DMS 273 (cell line): ENCODE results near the gene CASTOR1.
"Not testable (repeated sequence)": the region's sequence is repeated elsewhere in the genome, so short reads cannot be mapped to it uniquely, and the experiment has no call there.

Experiments used
- DNase-seq: peaks from one replicate; lab custom pipeline; 2025; ENCODE audit not compliant: unreplicated experiment; lab: John Stamatoyannopoulos, UW

CASTOR1 gene

DNA sequence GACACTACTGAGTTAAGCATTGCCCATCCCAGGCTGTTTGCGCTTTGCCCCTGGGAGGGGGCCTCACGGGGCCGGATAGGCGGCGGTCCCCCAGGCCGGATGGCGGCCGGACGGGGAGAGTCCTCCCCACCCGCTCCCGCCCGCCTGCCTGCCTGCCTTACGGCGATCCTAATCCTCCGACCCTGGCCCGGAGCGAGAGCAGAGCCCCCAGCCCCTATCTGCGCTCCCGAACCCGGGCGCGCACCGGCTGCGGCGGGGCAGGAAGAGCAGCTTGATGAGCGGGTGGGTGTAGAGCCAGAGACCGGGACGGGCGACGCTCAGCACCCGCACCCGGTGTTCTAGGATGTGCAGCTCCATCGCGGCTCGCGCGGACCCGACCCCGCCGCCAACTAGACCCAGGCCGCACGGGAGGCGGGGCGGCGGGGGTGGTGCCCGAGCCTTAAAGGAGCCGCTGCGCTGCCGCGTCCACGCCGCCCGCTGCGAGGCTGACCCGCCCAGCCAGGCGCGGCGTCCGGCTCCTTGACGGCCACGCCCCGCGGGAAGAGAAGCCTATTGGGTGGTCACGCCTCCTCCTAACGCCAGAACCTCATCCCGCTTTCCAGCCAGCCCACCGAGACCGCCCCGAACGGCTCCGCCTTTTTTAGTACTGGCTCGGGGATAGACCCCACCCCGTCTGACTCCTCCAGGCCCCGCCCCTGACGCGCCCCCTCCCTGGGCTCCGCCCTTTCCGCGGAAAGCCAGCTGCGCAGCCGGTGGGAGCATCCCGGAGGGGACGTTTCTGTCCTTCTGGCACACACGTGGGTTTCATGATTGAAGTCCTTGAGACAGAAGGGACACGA lies at the start of gene CASTOR1:
CASTOR1 (minus strand) TSS at position 365 of the 839 bp plus-strand sequence; CDS start at position 357, 8 bp downstream.
- DNase-seq = peak; percentile 96

DNA sequence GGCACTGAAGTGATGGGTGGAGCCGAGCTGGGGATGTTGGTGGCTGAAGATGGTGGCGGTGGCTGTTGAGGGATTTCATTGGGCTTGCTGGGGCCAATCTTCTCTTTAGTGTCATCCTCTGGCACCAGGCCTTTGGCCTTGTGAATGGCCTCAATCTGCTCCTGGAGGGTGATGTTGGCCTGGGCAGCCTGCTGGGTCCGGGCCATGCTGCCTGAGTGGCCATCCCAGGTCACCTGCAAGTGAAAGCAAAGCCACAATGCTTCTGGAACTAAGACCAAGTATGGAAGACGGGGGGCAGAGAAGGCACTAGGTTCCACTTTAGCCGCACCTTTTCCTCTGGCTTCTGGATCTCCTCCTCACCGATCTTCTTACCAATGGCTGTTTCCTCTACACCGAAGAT lies 49.5 kb upstream of the CASTOR1 start:
- DNase-seq = no peak

DNA sequence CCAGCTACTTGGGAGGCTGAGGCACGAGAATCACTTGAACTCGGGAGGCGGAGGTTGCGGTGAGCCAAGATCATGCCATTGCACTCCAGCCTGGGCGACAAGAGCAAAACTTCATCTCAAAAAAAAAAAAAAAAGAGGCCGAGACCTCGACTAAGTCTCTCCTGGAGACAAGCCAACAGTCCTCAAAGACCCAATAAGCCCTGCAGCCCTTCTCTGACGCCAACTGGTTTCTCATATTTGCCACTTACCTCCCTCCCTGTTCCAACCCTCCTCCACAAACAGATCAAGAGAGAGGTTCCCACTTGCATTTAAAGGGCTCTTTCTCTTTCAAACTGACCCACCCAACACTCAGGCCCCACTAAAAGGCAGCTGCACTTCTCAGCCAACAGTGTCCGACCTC lies 49.0 kb upstream of the CASTOR1 start:
- not testable (repeated sequence) for DNase-seq

DNA sequence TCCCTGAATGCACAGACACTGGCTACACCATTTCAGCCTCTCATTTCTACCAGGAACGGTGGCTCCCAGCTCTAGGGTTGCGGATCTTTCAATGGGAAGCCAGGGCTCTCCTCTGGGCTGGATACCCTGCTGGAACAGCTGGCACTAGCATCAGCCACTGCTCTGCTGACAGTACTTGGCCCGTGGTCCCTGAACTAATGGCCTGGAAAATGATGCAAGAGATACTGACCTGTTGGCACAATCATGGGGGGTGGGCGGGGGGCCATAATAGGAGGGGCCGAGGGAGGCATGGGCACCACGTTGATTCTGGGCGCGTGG lies 48.1 kb upstream of the CASTOR1 start:
- no peak for DNase-seq

DNA sequence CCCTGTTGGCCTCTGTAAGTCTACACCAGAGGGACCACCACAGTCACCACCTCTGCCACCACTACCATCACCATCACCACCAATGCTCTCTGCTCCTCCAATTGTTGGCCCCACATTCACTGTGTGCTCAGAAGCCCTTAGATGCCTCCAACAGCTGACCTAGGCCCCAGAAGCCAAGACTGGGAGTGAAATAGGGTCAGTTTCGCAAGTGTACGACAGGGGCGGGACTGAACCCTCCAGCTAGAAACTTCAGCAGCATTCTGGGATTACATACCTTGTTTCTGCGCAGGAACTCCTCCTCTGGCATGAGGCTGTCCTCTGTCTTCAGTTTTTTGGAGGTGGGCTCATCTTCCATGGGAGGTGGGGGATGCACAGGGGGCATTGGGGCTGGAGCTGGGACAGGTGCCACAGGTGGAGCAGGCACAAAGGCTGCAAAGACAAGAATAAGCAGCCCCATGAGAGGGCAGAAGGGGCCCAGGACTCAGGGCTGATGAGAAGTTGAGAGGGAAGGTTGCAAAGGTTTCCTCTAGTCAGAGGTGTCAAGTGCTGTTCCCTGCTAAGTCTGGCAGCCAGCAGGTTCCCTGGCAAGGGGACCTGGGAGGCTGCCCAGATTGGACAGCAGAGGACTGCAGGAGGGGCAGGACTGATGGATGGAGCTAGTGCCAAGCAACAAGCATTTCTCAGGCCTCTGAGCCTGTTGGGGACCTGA lies 47.6 kb upstream of the CASTOR1 start:
- DNase-seq = no peak

DNA sequence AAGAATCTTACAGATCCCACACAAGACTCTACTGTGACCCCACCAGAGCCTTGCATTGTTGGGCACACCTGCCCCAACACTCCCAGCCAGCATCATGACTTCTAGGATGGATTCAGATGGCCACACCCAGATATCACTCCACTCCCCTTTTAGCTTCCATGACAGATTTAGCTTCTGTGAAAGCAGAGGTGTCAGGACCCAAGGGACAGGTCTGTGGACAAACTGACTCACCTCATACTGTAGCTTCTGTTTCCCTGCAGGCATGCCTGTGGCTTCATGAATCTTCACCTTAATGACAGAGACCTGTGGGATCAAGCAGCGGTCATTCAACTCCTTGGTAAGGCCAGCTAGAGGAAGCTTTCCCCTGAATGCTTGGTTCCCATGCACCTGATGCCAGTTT lies 45.9 kb upstream of the CASTOR1 start:
- no peak for DNase-seq

DNA sequence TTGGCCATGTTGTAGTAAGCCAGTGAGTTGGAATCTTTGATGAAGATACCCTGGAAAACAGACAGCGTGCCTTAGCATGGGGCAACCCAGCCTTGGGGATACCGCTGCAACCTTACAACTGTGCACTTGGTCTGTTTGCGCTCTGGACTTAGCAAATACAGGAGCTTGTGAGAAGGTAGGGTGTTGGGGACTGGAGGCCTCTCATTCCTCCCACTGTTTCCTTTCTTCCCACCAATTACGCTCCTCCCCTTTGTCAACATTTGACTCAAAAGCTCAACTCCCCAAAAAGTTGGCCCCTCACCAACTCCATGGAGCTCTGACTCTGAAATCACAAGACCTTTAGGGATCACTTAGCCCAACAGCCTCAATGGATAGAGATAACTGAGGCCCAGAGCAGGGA lies 45.3 kb upstream of the CASTOR1 start:
- DNase-seq = no peak

DNA sequence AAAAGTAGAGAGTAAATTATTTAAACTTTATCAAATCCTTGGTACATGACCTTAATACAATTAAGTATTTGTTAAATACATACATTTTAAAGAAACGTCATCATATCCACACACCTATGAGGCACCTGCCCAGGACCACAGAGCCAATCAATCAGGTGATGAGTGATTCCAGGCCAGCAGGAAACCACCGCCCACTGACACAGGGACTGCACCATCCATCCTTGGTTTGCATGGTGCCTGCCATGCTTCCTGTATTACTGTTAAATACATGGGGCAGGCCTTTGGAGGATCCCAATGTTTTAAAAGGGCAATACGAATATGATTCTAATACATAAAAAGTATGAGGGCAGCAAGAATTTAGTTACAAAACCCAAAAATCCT lies 44.4 kb upstream of the CASTOR1 start:
- DNase-seq = no peak

DNA sequence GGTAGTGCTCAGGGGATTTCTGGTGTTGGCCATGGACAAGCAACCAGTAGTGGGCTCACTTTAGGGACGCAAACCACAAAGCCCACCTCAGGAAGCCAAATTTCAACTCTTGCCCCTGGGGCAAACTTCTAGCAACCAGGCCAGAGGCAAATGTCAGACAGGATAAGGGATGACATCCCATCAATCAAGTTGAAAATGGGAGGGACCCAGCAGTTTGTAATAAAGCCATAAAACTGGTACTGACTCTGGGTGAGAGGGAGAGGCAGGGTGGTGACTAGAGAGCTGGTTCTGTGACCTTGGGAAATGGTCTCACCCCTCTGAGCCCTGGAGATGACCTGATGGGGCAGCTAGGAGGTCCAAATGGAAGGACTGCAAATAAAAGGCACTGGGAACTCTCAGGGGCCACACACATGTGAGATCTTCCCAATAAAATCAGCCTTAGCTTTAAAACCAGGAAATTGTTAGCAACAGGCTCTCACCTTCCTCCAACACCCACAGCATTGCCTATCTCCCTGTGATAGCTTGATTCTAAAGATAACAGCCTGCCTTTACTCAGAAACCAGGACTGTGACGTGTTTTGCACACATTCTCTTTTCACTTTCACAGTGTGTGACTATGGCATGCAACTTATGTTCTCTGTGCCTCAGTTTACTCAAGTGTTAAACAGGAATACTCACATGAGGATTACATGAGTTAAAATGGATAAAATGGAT lies 43.8 kb upstream of the CASTOR1 start:
- DNase-seq = no peak

DNA sequence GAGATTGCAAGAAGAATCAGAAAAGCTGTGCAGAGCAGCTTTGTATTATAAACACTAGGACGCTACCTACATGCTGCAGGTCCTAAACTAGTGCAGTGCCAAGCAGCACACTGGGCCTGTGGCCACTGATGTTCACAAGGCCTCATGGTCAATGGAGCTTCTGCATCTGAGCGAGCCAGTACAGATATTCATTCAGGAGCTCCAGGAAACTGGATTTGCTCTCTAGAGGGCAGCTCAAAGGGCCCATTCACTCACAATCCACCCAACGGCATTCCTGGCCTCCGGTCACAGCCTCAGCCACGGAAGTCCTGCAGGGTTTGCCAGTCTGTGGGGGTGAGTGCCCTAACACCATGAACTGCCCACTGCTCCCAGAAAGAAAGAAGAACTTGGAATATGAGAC lies 43.2 kb upstream of the CASTOR1 start:
- no peak for DNase-seq

DNA sequence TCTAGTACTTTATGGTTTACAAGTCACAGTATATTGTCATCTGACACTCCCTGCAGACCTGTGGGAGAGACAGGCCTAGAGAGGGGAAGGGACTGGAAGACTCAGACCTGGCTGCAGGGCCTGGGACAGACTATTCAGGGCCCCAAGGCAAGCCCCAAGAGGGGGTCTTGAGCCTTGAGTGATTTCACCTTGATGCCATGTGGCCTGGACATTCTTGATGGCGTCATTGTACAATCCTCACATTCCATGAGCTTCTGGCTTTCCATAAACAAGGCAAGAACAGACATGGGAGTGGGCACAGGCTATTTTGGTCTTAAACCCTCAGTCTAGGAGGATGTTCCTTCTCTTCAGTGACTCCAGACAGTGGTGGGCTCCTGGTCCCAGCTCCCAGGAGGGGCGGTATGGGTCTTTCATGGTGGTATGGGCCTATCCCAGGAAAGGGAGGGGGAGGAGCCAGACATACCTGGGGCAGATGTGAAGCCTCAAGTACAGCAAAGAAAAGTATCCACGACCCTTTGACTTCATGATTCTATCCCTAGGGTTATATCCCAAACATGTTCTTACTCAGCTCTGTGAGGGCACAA lies 39.3 kb upstream of the CASTOR1 start:
- DNase-seq = no peak

DNA sequence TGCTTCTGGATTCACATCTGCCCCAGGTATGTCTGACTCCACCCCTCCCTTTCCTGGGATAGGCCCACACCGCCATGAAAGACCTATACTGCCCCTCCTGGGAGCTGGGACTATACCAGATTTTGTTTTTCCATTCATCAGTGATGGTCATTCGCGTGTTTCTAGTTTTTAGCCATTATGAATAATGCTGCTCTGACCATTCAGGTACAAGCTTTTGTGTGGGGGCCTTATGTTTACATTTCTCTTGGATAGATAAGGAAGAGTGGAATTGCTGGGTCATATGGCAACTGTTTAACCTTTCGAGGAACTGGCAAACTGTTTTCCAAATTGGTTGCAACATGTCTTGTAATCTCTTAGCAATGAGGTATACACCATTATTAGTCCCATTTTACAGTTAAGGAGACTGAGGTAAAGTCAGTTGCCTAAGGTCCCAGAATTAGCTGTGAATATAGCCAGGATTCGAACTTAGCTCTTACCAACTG lies 38.6 kb upstream of the CASTOR1 start:
- peak; percentile 17 for DNase-seq

DNA sequence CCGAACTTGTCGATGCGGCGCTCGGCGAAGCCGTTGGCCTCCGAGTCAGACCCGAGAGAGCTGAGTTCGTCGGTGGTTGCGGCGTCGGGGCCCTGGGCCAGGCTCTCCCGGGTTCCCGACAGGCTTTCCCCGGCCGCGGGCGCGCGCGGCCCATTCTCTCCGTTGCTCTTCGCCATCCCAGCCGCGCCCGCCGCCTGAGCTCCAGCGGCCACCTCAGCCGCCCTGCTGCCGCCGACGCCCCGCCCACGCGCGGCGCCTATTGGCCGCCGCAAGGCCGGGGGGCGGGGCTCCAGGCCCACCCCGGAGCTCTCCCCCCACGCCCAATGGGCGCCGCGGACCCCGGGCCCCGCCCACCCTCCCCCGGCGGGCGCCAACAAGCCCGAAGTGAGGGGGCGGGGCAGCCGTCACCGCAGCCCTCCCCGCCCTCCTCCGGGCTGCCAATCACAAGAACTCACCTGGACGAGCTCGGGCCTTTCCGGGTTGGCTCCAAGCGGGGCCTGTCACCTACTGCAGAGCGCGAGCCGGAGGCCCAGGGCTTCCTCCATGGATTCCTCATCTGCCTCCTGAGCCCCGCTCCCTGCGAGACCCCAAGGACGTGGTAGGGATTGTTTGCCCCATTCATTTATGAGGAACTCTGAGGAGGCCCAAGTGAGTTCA lies 37.5 kb upstream of the CASTOR1 start, which contains the start of gene TBC1D10A:
TBC1D10A (minus strand) TSS at position 236 of the 657 bp plus-strand sequence; CDS start at position 176, 60 bp downstream.
- DNase-seq = peak; percentile 95

DNA sequence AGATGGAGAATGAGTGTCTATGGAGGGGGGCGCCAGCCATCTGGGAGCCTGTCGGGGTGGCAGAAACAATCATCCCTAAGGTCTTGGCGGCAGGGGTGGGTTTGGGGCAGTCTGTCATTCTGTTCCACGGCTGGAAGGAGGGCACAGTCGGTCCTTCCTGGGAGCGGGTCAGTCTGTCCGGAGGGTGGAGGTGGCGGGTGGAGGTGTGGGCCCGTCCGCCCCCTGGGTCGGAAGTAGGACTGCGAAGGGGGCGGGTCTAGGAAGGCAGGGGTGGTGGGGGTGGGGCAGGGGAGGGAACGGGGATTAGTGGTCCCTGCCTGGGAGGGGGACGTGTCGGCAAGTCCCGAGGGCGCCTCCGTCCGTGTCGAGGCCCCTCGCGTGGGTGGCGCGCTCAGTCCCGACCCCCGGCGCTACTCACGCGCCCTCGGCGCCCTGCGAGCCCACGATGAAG lies 37.0 kb upstream of the CASTOR1 start:
- no peak for DNase-seq

DNA sequence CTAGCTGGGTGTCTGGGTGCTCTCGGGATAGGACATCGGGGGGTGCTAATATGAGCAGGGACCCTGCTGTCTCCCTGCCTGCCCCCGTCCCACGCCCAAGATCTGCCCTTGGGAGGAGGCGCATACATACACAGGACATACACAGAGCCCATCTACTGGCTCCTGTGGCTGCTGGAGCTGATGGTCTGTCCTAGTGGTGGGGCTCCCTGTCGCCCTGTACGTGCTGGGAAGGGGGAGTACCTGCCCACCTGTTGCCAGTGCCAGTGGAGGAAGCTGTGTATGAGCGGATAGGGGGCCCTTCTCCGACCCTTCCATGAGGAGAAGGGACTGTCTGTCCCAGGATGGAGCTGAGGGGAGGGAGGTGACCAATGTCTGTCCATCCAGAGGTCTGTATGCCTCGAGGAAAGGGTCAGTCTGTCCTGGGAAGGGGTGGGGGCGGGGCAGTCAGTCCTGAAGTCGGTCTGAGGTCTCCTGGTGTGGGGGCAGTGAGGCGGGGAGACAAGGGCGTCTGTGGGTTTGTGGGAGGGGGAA lies 36.5 kb upstream of the CASTOR1 start:
- no peak for DNase-seq

DNA sequence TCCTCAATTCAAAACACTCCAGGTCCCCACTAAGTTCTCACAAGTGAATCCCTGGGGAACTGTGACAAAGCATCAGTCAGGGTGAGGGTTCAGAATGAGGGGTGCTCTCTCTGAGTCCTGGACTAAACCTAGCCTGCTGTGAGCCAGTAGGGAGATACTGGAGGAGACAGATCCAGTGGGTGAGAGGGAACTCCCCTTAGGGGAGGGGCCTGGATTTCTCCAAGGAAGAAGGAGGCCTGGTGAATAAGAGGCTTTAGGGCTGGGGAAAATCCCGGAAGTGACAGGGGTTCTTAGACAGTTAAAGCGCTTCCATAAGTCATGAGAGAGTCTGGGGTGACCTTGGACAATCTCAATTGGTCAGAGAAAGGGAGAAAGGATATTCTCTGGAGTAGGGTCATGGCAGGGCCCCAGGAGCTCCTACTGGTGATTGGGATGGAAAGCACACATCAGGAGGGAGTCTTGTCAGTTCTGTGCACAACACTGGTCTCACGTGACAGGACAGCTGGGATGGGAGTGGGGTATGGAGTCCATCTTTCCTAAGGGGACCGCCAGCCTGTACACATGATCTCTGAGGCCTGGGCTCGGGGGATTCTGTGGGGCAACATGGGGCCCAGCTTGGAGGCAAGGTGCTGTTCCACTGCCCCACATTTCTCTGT lies 35.9 kb upstream of the CASTOR1 start:
- DNase-seq = peak; percentile 26

DNA sequence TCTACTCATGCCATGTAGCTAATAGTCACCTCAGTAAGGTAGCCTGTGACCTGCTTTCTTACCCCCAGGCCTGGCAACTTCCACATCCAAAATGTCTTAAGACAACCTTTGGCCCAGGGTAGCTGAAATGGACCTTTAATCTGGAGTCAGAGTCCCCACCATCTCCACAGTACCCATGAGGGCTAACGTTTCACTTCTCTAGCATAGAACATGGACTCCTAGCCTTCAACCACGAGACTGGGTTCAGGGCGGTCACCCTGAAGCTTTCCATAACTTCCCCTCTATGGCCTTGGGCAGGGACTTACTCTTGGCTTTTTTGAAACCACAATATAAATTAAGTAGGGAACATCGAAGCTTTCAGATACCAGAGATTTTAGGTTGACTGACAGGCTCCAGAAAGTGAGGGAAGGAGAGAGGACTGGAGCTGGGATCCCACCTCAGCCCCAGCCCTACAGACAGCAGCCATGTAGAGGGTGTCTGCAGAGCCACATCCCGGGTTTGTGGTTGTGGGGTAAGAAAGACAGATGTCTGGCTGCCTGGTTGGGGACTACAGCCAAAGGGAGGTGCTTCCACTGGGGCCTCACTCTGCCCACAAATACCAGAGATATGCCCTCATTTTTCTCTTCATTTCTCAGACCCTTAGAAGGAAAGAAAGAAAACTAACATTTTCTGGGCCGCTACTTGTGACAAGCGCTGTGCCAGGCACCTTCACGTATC lies 34.9 kb upstream of the CASTOR1 start:
- DNase-seq = no peak

DNA sequence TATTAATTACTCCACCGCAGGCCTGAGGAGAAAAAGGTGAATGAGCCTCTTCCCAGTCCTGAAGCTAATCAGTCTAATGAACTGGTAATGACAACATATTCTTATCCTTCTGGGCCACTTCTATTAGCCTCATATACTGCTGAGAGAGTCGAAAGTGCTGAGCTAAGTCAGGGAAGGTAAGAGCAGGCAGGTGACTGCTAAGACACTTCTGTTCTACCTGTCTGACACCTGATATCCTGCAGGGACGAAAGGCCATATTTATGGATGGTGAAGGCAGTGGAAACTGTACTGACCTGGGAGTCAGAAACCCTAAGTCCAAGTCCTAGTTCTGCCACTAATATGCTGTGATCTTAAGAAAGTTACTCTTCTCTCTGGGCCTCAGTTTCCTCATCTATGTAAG lies 33.9 kb upstream of the CASTOR1 start:
- no peak for DNase-seq

DNA sequence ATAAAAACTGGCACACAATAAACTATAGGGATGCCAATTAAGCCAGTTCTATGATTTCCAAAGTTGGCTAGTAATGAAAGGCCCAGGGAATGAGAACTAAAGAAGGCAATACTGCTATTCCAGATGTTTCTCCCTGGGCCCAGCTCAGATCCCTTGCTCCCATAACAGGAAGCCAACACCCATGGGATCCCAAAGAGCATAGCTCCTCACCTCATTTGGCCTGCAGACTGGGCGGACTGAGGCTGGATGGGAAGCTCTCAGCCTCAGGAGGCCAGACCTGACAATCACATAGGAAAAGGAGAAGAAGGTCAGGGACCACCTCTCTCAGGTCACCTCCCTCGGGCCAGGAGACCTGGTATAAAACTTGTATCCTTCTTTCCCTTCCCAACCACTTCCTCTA lies 32.2 kb upstream of the CASTOR1 start:
- no peak for DNase-seq
